NCI-H128 (cell line): ENCODE results near the gene C1QL2.
A peak's percentile ranks its signal among the peaks of the same experiment; 100 is the strongest.

Experiments used
- DNase-seq: peaks from one replicate; lab custom pipeline; 2025; ENCODE audit not compliant: unreplicated experiment; lab: John Stamatoyannopoulos, UW

The C1QL2 gene

DNA sequence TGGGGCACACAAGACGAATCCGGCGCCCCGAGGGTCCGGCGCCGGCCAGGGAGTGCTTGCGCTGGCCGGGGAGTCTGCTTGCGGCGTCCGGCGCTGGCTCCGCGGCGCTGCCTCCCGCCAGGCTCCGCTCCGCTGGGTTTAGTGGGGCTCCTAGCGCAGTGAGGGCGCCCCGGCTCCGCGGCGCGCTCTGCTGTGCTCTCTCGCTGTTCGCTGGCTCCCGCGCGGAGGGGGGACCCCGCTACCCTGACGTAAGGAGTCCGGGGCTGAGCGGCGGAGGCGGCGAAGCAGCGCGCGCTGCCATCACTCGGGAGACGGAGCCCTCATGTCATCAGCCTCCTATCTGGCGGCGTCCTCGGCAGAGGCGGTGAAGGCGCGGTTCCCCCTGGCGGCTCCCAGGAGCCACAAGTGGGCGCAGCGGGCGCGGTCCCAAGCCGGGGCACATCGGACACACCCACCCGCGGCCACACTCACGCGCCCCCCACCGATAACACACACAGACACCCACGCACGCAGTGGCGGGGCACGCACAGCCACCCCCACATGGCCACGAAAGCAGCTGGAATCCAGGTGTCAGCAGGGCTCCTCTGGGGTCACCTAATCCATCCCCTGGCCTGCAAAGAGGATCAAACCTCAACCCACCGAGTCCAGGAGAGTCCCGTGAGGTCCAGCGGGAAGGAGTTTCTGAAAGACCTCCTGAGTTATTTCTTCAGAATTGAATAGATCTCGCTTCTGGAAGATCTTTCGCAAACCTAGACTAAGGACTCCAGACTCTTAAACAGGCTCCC is at the start of gene C1QL2:
C1QL2 (minus strand) TSS at position 189 of the 785 bp plus-strand sequence. CDS start 482 bp downstream, outside the sequence.
- DNase-seq: peak; percentile 5

DNA sequence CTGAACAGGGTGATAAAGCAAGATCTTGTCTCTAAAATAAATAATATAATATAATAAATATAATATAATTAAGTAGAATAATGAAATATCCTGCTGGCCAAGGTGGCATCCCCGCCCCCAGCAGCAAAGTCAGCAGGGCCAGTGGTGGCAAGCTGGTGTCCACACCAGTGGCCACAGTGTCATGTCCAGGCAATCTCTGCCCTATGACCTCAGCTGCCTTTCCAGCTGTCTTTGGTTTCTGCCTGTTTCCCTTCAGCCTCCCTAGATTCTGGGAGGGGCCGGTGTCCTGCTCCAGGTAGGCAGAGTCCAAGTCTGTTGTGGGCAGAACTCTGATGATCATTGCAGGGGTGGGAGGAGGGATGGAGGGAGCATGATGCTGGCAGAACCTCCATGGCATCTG is 48.9 kb upstream of the C1QL2 start:
- no peak for DNase-seq

DNA sequence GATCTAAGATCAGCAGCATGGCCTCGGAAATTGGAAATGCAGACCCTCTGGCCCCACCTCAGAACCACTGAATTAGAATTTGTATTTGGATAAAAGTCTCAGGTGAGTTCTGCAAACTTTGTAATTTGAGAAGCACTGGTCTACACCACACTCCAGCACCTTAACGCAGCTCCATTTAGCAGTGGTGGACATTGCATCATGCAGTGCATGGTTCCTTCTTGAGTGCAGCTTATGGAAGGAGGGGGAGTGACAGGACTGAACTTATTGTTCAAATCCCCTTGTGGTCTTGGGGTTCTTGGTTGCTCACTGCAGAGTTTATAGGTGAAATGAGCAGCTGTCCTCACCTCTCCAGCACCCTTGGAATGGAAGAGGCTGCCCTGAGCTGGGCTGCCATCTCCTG is 47.6 kb upstream of the C1QL2 start:
- no peak for DNase-seq

DNA sequence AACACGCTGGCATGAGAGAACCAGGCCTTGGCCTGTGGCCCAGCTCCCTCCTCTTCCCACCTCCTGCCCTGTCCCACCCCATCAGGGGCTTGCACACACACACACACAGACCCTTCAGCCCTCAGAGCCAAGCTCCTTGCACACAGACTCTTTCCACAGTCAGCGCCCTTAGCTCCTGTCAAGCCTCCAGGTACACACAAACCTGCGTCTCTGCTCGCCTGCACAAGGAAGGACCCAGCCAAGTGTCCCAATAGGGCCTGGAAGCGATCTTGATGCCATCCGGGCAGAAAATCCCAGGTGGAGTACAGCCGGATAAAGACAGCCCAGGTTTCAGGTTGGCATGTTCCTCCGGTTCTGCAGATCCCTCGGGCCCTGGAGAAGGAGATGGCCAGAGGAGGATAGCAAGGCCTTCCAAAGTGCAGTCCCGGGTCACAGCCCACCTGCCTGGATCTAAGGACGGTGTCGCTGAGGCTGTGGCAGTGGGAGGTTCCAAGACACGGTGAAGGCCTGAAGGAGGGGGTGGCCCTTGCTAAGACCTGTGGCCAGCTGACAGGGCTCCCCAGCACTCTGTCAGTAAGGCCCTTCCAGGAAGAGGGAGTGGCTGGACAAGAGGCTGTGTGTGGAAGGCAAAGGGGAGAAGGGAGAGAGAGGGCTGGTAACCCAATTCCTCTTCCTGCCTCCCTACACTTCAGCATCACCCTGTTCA is 46.6 kb upstream of the C1QL2 start:
- DNase-seq: no peak

DNA sequence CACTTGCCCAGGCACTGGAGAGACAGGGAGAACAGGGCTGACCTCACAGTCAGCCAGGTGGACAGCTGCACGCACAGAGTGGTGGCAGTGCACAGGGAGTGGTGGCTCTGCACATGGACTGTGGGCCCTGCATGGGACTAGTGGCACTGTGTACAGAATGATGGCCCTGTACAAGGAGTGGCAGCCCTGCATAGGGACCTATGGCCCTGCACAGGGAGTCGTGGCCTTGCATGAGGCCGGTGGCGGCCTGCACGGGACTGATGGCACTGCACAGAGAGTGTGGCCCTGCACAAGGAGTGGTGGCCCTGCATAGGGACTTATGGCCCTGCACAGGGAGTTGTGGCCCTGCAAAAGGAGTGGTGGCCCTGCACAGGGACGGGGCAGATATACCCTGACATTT is 46.0 kb upstream of the C1QL2 start:
- DNase-seq: no peak

DNA sequence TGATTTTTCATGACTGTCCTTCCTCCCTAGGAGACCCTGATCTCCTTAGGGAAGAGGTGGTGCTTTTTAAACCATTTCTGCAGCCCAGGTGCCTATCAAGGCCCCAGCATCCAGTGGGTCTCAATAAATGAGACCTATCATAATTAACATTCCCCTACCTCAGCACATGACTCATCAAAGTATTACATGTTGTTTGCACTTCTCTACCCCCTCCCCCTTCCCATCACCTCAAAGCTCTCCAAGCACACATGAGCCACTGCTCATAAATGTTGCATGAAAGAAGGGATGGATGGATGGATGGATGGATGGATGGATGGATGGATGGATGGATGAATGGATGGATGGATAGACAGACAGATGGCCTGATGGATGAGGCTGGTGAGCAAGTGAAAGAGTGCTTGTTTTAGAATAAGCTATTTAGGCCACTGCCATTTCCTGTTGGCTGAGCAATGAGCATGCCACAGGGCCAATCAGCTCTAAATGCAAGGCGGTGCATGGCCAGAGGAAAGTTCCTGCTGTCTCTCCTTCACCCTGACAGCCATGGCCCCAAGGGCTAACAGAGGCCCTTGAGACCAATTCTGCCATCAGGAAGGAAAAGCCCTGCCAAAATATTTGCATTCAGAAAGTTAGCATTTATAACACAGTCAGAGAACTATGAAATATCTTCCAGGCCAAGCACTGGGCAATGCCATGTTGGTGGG is 44.2 kb upstream of the C1QL2 start:
- no peak for DNase-seq

DNA sequence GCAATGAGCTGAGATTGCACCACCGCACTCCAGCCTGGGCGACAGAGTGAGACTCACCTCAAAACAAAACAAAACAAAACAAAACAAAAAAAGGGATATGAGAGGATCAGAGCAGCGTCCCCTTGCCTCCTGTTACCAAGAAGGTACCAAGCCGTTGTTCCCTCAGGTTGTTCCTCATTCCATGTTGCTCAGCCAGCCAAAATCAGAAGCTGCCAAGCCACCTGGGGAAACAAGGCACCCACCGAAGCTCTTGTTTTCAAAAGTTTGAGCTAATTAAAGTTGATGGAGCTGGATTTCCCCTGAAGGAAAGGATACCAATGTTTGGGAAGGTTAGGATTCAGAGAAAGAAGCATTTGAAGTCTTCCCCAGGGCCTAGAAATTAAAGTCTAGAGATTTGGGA is 43.3 kb upstream of the C1QL2 start:
- DNase-seq: no peak

DNA sequence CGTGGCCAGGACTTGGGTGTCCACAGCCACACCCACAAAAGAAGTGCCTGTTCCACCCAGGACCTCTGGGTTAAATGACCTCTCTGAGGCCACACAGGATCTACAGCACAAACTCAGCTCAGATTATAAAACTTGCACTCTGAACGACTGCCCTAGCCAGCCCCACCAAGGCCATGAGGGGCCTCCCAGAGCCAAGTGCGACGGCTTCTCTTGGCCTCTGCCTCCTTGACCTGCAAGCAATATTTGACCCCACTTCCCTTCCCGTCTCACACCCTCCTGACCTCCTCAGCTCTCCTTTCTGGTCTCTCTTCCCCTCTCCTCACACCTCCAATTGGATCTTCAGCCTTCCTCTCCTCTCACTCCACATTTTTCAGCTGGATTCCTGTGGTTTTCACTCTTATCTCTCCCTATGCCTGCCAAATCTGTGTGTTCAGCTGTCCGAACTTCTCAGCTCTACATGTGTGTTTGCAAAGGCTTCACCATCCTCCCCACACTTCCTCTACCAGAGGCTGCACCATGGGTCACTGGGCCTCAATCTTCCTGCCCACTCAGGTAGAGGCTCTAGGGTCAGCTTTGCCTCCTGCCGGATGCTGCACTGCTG is 39.8 kb upstream of the C1QL2 start:
- no peak for DNase-seq

DNA sequence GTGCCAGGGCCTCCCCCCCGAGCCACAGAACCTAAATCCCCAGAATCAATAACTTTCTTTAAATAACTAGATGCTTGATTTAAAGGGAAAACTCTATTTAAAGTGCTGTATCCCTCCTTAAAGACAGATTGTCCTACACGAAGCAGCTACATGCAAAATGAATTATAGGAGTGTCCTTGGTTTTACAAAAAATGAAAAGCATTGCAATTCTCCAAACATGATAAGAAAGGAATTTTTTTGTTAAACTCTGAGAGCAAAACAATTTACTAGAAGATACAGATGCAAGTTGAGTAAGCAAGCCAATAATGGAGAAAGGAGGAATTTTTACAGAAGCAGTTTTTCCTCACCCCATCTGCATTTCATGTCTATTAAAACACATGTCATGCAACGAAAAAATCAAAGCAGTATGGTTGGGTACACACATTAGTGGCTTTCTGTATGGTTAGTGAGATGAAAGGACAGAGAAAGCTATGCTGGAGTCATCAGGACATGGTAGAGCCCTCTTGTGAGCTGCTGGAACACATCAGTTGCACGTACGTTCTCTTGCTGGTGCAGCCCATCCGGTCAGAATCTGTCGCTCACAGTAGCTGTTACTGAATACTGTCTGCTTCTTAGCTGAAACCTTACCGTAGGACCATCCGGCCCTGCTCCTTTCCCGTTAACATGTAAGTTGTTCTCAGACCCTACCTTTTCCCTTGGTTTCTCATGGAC is 39.1 kb upstream of the C1QL2 start:
- no peak for DNase-seq

DNA sequence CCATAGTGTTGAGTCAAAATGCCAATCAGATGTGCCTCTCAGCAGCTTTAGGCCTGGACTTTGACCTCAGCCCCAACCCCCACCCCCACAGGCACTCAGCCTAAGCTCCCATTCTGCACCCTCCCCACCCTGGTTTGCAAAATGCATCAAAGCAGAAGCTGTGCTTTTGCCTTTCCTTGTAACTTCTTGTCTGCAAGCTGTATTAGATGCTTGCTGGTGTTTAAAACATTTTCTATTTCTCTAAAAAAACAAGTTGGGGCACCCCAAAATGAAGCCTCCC is 38.5 kb upstream of the C1QL2 start:
- DNase-seq: no peak

DNA sequence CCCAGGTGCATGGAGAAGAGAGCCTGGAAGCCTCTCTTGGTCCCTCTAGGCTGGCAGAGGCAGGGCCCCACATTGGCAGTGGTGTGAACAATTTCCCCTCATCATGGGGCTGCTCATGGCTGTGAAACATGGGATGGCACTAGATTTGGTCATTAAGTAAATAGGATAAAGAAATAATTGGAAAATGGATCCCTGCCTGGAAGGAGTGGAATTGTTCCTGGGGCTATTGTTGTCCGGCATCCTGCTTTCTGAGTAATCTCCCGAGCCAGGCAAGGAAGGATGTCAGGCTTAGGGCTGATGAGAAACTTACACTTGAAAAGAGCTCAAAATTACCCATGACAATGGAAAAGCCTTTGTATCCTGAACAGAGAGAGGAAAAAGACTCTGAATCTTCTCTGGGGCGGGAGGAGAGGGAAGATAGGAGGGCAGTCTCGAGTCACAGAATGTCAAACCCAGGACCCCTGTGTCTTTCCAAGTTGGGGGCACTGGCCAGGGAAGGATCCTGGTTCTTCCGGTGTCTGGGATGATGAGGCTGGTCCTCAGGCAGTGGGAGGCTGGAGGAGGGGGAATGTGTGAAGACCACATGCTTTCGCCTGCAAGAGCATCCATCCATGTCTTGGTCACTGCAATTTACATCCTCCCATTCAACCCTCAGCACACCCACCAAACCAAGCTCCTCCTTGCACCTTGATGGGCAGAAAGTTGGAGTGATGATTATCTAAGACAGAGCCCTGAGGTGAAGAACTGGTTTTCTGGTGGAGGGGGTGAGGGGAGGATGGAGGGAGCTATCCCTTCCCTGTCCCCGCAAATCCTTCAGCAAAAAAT is 38.0 kb upstream of the C1QL2 start:
- no peak for DNase-seq

DNA sequence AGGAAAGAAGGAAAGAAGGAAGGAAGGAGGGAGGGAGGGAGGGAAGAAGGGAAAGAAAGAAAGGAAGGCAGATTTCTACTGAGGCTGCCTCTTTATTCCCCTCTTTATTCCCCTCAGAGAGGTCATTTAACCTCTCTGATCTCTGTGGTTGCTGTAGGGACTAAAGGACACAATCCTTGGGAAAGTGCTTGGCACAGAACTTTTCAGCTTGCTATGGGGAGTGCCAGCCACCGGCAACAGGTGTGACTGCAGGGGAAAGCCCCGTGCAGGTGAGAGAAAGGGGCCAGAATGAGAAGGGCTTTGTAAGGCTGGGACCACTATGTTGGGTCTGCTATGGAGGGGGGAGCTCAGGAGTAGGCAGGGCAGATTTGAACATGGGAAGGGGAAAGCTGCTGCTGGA is 37.3 kb upstream of the C1QL2 start:
- no peak for DNase-seq

DNA sequence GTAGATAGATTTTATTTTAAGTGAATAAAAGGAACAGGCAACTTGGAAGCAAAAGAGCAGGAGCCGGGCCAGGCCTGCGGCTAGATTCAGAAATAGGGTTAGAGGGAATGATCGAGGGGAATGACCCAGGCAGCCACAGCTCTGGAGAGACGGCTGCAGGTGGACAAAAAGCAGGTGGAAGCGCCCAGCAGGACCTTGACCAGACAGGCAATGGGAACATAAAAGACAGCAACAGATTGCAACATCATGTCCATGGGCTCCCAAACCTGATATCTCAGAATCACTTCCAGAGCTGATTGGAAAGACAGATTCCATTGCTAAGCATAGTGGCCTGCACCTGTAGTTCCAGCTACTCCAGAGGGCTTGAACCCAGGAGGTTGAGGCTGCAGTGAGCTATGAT is 36.5 kb upstream of the C1QL2 start:
- DNase-seq: no peak

DNA sequence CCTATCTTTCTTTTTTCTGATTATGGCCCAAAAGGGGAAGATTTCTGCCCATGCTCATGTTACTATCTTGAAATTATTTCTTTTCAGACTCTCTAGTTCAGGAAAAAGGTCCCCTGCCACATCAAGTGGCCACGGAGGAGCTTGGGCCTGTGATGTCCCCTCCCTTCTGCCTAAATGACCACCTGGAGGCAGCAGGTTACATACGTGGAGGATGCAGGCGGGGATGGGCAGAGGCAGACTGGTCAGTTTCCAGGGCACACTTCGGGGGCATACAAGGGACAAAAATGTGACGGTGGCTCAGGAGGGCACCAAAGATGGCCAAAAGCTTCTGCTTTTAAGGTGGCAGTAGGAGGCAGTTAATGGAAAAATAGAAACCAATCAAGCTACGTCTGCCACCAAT is 34.3 kb upstream of the C1QL2 start:
- DNase-seq: no peak

DNA sequence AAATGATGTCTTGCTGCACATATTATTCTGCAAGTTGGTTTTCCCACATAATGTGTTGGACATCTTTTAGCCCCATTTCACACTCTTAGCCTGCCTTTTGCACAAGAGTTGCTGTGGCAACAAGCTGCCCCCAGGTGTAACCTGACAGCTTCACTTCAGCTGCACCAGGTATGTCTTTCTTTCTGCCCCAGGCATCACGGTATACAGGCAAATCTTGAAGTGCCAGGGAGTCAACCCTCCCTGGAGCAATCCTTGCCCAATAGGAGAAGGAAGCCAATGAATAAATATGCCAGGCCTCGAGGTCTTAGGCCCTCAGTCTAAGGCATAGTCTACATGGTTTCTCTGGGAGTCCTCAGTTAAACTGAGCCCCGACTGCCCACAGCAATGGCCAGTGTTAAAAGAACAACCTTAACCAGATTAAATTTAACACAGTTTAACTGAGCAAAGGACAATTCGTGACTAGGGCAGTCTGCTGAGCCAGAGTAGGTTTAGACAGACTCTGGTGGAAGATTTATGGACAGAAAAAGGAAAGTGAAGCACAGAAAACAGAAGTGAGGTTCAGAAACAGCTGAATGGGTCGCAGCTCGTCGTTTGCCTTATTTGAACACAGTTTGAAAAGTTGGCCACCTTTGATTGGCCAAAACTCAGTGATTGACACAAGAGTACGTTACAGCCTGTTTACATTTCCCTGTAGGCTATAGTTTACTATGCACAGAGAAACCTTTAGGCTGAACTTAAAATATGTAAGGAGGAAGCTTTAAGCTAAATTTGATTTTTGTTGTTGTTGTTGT is 32.0 kb upstream of the C1QL2 start:
- DNase-seq: no peak

DNA sequence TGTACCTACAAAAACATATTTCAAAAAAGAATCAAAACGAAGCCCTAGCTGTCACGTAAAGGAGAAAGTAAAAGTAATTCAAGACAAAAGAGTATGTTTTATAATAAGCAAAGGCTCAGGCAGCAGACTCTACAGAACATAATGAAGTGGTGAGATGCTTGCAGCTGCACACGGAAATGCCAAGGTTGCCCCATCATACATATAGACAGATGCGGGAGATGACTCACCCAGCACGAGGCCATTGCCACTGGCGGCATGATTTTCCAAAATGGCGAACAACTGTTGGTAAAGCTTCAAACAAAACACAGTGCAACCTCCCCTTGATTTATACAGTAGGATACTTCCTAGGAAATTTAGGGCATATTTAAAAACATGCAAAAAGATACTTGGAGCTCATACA is 26.0 kb upstream of the C1QL2 start:
- DNase-seq: no peak

DNA sequence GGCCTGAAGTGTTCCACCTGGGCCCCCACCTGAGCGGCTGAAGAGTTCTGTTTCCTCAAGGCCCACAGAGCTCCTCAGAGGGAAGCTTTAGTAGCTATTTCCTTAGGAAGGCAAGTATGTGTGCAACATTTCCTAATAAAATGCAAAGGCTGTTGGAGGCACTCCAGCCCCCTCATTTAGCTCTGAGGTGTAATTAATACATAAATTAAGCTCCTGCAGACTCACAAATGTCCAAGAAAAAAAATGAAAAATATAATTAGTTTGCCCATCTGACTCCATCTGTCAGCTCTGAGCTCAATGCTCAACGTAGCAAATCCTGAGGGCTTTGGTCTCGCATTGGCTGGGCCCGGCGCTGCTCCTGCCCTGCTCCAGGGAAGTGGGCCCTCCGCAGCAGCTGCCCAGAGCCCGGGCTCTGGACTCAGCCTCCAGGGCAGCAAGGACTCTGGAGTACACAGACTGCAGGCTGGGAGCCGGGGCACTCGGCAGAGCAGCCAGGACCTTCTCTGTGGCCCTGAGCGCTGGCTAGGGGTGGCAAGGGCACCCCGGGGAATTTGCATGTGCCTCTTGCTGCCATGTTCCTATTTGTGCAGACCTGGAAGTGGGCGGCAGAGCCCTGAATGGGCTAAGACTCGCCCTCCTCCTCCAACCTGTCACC is 23.4 kb upstream of the C1QL2 start:
- no peak for DNase-seq

DNA sequence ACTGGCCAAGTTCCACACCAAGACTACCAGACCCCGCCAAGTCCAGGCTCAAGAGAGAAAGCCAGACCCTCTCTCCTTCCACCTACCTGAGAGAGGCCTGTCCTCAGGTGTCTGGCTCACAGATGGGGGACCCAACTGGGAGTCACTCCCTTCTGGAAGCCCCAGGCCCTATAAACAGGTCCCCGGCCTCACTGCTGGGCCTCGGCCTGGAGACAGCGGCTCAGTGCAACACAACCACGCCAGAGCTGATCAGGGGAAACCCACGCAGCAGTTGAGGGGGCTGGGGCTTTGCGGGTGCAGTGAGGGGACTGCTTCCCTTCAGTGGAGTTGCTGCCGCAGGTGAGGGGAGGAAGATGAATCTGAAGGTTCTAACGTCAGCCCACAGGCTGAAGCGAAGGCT is 22.8 kb upstream of the C1QL2 start:
- DNase-seq: no peak

DNA sequence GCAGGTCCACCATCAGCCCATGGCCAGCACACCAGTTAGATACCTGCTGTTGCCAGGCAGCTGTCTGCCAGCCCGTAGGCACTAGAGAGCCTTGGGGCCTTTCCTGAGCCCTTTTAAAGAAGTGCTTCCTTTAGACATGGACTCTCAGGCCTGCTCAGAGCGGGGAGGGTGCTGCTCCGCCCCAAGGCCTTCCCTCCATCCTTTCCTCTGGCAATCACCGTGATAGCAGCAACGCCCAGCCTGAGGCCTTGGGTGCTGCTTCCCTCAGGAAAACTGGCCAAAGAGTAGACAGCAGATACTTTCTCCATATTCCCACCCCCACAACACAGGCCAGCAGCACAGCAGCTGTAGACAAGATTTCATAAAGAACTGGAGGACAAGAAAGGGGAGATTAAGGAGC is 22.3 kb upstream of the C1QL2 start:
- no peak for DNase-seq
